HEK293 (cell line): ENCODE measurements around the gene EPG5.

Experiments used
- CTCF ChIA-PET: fragments of 350-600 bp; formaldehyde crosslinking; extraction: SDS; loops from one replicate; lab custom pipeline; 2021; ENCODE audit warnings: antibody characterized with exemption; lab: Yijun Ruan, JAX
- POLR2A ChIA-PET: fragments of 300-600 bp; formaldehyde crosslinking; extraction: SDS; loops from one replicate; lab custom pipeline; 2020; ENCODE audit warnings: antibody characterized with exemption, inconsistent platforms; lab: Yijun Ruan, JAX
- H3K27ac ChIP-seq: fragments of 200-500 bp; sonication (Bioruptor generic); 2 replicates; pipeline ENCODE4 v1.5.1; 2014; ENCODE audit warnings: low read depth, low read length, control low read depth, inconsistent platforms; ENCODE audit errors: extremely low read depth
- H3K36me3 ChIP-seq, 2 experiments: fragments of 200-500 bp in 1 of 2; sonication (Bioruptor generic) in 1 of 2; 1 replicate in 1 of 2; 2 replicates in 1 of 2; pipeline ENCODE4 v1.5.1; 2014 to 2017; ENCODE audit warnings: inconsistent platforms in 2 of 2, low read length in 2 of 2; ENCODE audit not compliant: control insufficient read depth in 2 of 2, insufficient read depth in 1 of 2
- H3K4me1 ChIP-seq: fragments of 200-500 bp; sonication (Bioruptor generic); 2 replicates; pipeline ENCODE4 v1.5.1; 2014; ENCODE audit warnings: mild to moderate bottlenecking, low read length, inconsistent platforms; ENCODE audit not compliant: control insufficient read depth, insufficient read depth
- H3K4me3 ChIP-seq: 2 replicates; pipeline ENCODE4 v1.5.1; 2011; ENCODE audit warnings: low read depth, mild to moderate bottlenecking, control low read depth, low read length, moderate library complexity
- H3K9me3 ChIP-seq: fragments of 200-500 bp; sonication (Bioruptor generic); 2 replicates; pipeline ENCODE4 v1.5.1; 2014; ENCODE audit warnings: low read depth, low read length, inconsistent platforms; ENCODE audit not compliant: control insufficient read depth, insufficient read depth
- GLIS2 ChIP-seq: fragments of 450-650 bp; formaldehyde crosslinking; IDR thresholded peaks from 2 replicates; pipeline ENCODE4 v1.5.1; 2016; ENCODE audit warnings: missing biosample characterization, missing genetic modification characterization
- HIC1 ChIP-seq: fragments of 450-650 bp; formaldehyde crosslinking; IDR thresholded peaks from 2 replicates; pipeline ENCODE4 v1.5.1; 2016; ENCODE audit warnings: missing biosample characterization, missing genetic modification characterization
- HOXD13 ChIP-seq: sonication (generic); formaldehyde crosslinking; IDR thresholded peaks from 2 replicates; pipeline ENCODE4 v1.8.0; 2022; ENCODE audit warnings: missing genetic modification reagents, borderline replicate concordance
- YY2 ChIP-seq: fragments of 450-650 bp; formaldehyde crosslinking; IDR thresholded peaks from 2 replicates; pipeline ENCODE4 v1.5.1; 2016; ENCODE audit warnings: missing biosample characterization, missing genetic modification characterization
- ZBTB7A ChIP-seq: fragments of 450-650 bp; formaldehyde crosslinking; IDR thresholded peaks from 2 replicates; pipeline ENCODE4 v1.5.1; 2016; ENCODE audit warnings: low read depth, missing biosample characterization, missing genetic modification characterization
- ZEB2 ChIP-seq: fragments of 450-650 bp; formaldehyde crosslinking; IDR thresholded peaks from 2 replicates; pipeline ENCODE4 v1.5.1; 2016; ENCODE audit warnings: missing biosample characterization, missing genetic modification characterization
- ZNF138 ChIP-seq: fragments of 450-650 bp; formaldehyde crosslinking; IDR thresholded peaks from 2 replicates; pipeline ENCODE4 v1.5.1; 2016; ENCODE audit warnings: missing biosample characterization, missing genetic modification characterization, borderline replicate concordance
- ZNF146 ChIP-seq: fragments of 450-650 bp; formaldehyde crosslinking; IDR thresholded peaks from 2 replicates; pipeline ENCODE4 v1.5.1; 2016; ENCODE audit warnings: missing biosample characterization, missing genetic modification characterization
- ZNF169 ChIP-seq: fragments of 450-650 bp; formaldehyde crosslinking; IDR thresholded peaks from 2 replicates; pipeline ENCODE4 v1.5.1; 2016; ENCODE audit warnings: missing biosample characterization, missing genetic modification characterization
- ZNF585B ChIP-seq: fragments of 450-650 bp; formaldehyde crosslinking; IDR thresholded peaks from 2 replicates; pipeline ENCODE4 v1.5.1; 2016; ENCODE audit warnings: missing biosample characterization, missing genetic modification characterization
- ZNF596 ChIP-seq: fragments of 450-650 bp; IDR thresholded peaks from 2 replicates; pipeline ENCODE4 v1.5.0; 2018; ENCODE audit warnings: missing biosample characterization, mild to moderate bottlenecking, missing genetic modification characterization, moderate library complexity
- ZNF623 ChIP-seq: fragments of 450-650 bp; formaldehyde crosslinking; IDR thresholded peaks from 2 replicates; pipeline ENCODE4 v1.5.1; 2016; ENCODE audit warnings: missing biosample characterization, missing genetic modification characterization
- ZNF629 ChIP-seq: fragments of 450-650 bp; formaldehyde crosslinking; IDR thresholded peaks from 2 replicates; pipeline ENCODE4 v1.5.1; 2017; ENCODE audit warnings: missing biosample characterization, missing genetic modification characterization
- ZNF768 ChIP-seq: fragments of 450-650 bp; formaldehyde crosslinking; IDR thresholded peaks from 2 replicates; pipeline ENCODE4 v1.5.1; 2018; ENCODE audit warnings: missing biosample characterization, mild to moderate bottlenecking, missing genetic modification characterization
- ZNF777 ChIP-seq: fragments of 450-650 bp; formaldehyde crosslinking; IDR thresholded peaks from 2 replicates; pipeline ENCODE4 v1.5.1; 2017; ENCODE audit warnings: missing biosample characterization, missing genetic modification characterization, borderline replicate concordance
- TF ChIP-seq, protein P1 (sequence below): fragments of 450-650 bp; IDR thresholded peaks from 2 replicates; pipeline ENCODE4 v1.5.1; 2018; ENCODE audit warnings: missing biosample characterization, missing genetic modification characterization
- TF ChIP-seq, protein P2 (sequence below): fragments of 450-650 bp; formaldehyde crosslinking; IDR thresholded peaks from 2 replicates; pipeline ENCODE4 v1.5.1; 2016; ENCODE audit warnings: missing biosample characterization, missing genetic modification characterization
- TF ChIP-seq, protein P3 (sequence below): fragments of 450-650 bp; formaldehyde crosslinking; IDR thresholded peaks from 2 replicates; pipeline ENCODE4 v1.5.1; 2016; ENCODE audit warnings: missing biosample characterization, missing genetic modification characterization
- TF ChIP-seq, protein P4 (sequence below): fragments of 450-650 bp; formaldehyde crosslinking; IDR thresholded peaks from 2 replicates; pipeline ENCODE4 v1.5.1; 2016; ENCODE audit warnings: missing biosample characterization, missing genetic modification characterization
- TF ChIP-seq, protein P5 (sequence below): fragments of 450-650 bp; formaldehyde crosslinking; IDR thresholded peaks from 2 replicates; pipeline ENCODE4 v1.5.1; 2017; ENCODE audit warnings: missing biosample characterization, missing genetic modification characterization

Gene EPG5

DNA sequence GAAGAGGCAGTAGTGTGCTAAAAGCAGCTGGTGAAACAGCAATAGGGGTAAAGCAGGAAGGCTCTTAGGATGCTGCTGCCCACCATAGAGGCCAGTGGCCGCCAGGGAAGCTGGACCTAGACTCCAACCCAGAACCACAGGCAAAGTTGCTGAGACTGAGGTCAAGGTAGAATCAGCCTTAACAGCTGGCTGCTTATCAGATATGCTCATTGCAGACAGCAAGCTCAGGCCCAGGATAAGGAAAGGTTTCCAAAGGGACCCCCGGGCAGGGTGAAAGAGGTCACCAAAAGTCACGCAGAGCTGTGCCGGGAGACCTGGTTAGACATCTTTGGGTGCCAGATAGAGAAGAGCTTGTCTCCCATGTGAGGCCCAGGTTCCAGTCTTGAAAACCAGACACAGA, 42.9 kb upstream of the EPG5 start:
- Histone ChIP-seq H3K27ac (no peak overlapping the region), H3K4me1 (no peaks in the 10 kb centered on the region), H3K4me3 (no peak overlapping the region), H3K9me3 (no peaks in the 10 kb centered on the region), H3K36me3 (peaks cover 0 to 16% of the 10 kb centered on the region in 2 experiments; a peak in 2 of 3 replicates)
- ChIA-PET POLR2A (no interaction called here), CTCF (interaction anchor here (0.5 to 0.7 kb wide), 3 partner anchors 30 to 287 kb away, joined by 3 read pairs; no protein-coding TSS in a partner anchor)
- TF ChIP-seq ZBTB7A = no peak
- no peak for TF ChIP-seq HIC1 (tag by site-specific recombination)
- no peak for TF ChIP-seq GLIS2 (tag by site-specific recombination)
- TF ChIP-seq, protein P1, sequence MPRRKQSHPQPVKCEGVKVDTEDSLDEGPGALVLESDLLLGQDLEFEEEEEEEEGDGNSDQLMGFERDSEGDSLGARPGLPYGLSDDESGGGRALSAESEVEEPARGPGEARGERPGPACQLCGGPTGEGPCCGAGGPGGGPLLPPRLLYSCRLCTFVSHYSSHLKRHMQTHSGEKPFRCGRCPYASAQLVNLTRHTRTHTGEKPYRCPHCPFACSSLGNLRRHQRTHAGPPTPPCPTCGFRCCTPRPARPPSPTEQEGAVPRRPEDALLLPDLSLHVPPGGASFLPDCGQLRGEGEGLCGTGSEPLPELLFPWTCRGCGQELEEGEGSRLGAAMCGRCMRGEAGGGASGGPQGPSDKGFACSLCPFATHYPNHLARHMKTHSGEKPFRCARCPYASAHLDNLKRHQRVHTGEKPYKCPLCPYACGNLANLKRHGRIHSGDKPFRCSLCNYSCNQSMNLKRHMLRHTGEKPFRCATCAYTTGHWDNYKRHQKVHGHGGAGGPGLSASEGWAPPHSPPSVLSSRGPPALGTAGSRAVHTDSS (tag by site-specific recombination) = no peak
- no peak for TF ChIP-seq ZNF585B (tag by site-specific recombination)
- TF ChIP-seq ZNF138 = no peak
- TF ChIP-seq, protein P2, sequence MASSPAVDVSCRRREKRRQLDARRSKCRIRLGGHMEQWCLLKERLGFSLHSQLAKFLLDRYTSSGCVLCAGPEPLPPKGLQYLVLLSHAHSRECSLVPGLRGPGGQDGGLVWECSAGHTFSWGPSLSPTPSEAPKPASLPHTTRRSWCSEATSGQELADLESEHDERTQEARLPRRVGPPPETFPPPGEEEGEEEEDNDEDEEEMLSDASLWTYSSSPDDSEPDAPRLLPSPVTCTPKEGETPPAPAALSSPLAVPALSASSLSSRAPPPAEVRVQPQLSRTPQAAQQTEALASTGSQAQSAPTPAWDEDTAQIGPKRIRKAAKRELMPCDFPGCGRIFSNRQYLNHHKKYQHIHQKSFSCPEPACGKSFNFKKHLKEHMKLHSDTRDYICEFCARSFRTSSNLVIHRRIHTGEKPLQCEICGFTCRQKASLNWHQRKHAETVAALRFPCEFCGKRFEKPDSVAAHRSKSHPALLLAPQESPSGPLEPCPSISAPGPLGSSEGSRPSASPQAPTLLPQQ = no peak
- TF ChIP-seq ZNF146 (tag by site-specific recombination) = no peak
- no peak for TF ChIP-seq ZNF596 (tag by site-specific recombination)
- TF ChIP-seq ZEB2 = no peak
- TF ChIP-seq ZNF623 (tag by site-specific recombination) = no peak
- no peak for TF ChIP-seq YY2 (tag by site-specific recombination)
- TF ChIP-seq HOXD13 (CRISPR knock-in tag) = no peak
- no peak for TF ChIP-seq ZNF768 (tag by site-specific recombination)
- no peak for TF ChIP-seq ZNF169 (tag by site-specific recombination)
- TF ChIP-seq, protein P3, sequence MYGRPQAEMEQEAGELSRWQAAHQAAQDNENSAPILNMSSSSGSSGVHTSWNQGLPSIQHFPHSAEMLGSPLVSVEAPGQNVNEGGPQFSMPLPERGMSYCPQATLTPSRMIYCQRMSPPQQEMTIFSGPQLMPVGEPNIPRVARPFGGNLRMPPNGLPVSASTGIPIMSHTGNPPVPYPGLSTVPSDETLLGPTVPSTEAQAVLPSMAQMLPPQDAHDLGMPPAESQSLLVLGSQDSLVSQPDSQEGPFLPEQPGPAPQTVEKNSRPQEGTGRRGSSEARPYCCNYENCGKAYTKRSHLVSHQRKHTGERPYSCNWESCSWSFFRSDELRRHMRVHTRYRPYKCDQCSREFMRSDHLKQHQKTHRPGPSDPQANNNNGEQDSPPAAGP = no peak
- TF ChIP-seq ZNF629 (tag by site-specific recombination) = no peak
- TF ChIP-seq, protein P4, sequence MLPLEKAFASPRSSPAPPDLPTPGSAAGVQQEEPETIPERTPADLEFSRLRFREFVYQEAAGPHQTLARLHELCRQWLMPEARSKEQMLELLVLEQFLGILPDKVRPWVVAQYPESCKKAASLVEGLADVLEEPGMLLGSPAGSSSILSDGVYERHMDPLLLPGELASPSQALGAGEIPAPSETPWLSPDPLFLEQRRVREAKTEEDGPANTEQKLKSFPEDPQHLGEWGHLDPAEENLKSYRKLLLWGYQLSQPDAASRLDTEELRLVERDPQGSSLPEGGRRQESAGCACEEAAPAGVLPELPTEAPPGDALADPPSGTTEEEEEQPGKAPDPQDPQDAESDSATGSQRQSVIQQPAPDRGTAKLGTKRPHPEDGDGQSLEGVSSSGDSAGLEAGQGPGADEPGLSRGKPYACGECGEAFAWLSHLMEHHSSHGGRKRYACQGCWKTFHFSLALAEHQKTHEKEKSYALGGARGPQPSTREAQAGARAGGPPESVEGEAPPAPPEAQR = no peak
- no peak for TF ChIP-seq ZNF777 (tag by site-specific recombination)
- TF ChIP-seq, protein P5, sequence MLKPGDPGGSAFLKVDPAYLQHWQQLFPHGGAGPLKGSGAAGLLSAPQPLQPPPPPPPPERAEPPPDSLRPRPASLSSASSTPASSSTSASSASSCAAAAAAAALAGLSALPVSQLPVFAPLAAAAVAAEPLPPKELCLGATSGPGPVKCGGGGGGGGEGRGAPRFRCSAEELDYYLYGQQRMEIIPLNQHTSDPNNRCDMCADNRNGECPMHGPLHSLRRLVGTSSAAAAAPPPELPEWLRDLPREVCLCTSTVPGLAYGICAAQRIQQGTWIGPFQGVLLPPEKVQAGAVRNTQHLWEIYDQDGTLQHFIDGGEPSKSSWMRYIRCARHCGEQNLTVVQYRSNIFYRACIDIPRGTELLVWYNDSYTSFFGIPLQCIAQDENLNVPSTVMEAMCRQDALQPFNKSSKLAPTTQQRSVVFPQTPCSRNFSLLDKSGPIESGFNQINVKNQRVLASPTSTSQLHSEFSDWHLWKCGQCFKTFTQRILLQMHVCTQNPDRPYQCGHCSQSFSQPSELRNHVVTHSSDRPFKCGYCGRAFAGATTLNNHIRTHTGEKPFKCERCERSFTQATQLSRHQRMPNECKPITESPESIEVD (tag by site-specific recombination) = no peak
